ENCODE data around the gene GLB1L.
A peak's percentile ranks its signal among the peaks of the same experiment; 100 is the strongest.

The GLB1L gene

DNA sequence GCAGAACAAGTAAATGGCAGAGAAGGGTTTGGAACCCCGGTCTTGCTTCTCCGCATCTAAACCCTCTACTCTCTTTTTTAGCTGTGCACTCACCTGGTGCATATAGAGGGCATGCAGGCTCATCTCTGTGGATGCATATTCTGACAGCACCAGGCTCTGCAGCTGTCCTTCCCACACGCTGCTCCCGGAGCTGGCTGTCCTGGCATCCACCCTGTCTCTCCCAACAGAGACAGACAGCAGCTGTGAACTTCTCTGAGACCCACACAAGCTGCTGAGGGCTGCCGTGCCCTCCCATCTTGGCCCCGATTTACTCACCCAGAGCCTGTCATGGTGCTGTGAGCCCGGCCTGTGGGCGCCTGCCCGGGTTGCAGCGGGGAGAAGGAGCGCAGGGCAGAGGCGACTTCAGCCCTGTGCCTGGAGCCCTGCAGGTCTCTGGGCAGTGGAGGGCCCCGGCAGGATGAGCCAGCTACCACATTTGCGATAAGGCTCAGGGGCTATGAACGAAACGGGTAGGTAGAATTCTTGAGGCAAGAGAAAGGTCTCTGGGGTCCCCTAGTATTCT, 23.2 kb downstream of the GLB1L start:
- ChIA-PET POLR2A (ENCODE audit: low non-redundant PET) (no interaction called here), CTCF (no interaction called here)
- DNase-seq (ENCODE audit: low spot score): no peak
- TF ChIP-seq, protein P1, sequence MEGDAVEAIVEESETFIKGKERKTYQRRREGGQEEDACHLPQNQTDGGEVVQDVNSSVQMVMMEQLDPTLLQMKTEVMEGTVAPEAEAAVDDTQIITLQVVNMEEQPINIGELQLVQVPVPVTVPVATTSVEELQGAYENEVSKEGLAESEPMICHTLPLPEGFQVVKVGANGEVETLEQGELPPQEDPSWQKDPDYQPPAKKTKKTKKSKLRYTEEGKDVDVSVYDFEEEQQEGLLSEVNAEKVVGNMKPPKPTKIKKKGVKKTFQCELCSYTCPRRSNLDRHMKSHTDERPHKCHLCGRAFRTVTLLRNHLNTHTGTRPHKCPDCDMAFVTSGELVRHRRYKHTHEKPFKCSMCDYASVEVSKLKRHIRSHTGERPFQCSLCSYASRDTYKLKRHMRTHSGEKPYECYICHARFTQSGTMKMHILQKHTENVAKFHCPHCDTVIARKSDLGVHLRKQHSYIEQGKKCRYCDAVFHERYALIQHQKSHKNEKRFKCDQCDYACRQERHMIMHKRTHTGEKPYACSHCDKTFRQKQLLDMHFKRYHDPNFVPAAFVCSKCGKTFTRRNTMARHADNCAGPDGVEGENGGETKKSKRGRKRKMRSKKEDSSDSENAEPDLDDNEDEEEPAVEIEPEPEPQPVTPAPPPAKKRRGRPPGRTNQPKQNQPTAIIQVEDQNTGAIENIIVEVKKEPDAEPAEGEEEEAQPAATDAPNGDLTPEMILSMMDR (conservative IDR thresholded peaks at IDR 0.05; ENCODE audit: low read depth): no peak
- peak overlapping the region; percentile 57 for H3K27ac ChIP-seq

DNA sequence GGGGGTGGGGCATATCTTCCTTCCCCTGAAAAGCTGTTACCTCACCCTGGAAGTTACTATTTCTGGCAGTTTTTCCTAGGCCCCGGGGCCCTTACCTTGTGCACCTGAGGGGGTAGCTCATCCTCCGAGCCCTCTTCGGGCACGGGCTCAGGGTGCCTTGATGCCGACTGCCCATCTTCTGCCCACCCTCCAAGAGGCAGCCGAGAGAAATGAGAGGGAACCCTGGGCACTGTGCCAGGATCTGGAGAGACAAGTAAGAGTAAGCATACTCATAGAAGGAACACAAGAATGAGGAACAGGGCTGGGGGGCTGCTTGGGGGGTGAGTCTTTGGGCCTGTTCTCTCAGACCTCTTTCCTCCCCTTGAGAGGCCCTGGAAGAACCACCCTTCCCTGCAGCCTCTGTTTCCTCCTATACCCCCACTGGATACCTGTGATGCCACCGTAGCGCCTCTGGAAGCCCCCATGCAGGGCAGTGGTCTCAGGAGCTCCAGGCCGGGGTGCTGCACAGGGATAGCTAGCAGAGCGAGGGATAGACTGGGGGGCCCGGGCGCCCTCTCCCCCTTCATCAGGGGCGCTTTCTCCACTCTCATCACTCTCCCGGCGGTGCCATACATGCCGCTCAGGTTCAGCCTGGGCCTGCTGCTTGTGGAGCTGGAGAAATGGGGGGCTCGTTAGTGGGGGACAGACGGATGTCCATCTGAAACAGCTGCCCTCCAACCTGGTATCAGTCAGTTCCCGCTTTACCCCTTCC, 24.4 kb downstream of the GLB1L start:
- TF ChIP-seq, protein P1 (conservative IDR thresholded peaks at IDR 0.05; ENCODE audit: low read depth): no peak
- ChIA-PET CTCF (no interaction called here), POLR2A (ENCODE audit: low non-redundant PET) (interaction anchor here (0.7 kb wide), 1 partner anchor 17 kb away, joined by 11 read pairs; no protein-coding TSS in a partner anchor)
- DNase-seq (ENCODE audit: low spot score): no peak
- peak overlapping the region; percentile 99 for H3K27ac ChIP-seq

DNA sequence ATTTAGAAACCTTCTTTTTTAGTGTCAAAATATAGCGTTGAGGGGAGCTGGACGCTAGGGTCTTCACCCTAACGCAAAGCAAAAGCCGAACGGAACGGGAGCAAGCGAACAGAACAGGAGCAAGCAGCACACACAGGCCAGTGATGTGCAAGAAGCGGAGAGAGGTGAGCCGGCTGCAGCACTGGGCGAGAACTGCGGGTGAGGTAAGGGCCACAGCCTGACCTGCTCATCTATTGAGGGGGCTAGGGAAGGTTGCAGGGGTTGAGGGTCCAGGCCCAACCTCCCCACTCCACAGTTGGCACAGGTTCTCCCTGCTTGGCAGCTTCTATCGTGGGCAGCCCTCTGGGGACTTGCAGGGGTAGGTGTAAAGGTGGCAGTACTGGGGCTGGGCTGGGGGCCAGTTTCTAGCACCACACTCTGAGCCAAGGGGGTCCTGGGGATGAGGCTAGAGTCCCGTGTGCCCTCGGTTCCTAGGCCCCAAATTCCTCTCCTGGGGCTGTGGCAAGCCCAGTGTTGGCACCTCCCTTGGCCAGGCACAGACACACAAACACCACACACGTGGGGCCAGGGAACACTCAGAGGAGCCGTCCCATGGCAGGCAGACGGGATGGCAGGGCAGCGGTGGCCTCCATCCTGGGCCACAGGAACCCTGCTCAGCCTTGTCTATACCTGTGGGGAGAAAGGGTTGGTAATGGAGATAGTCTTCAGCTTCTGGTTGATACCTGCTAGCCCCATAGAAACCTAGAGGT, 25.3 kb downstream of the GLB1L start:
- CTCF ChIA-PET: interaction anchor here (0.6 kb wide), 1 partner anchor 357 kb away, joined by 3 read pairs; no protein-coding TSS in a partner anchor

DNA sequence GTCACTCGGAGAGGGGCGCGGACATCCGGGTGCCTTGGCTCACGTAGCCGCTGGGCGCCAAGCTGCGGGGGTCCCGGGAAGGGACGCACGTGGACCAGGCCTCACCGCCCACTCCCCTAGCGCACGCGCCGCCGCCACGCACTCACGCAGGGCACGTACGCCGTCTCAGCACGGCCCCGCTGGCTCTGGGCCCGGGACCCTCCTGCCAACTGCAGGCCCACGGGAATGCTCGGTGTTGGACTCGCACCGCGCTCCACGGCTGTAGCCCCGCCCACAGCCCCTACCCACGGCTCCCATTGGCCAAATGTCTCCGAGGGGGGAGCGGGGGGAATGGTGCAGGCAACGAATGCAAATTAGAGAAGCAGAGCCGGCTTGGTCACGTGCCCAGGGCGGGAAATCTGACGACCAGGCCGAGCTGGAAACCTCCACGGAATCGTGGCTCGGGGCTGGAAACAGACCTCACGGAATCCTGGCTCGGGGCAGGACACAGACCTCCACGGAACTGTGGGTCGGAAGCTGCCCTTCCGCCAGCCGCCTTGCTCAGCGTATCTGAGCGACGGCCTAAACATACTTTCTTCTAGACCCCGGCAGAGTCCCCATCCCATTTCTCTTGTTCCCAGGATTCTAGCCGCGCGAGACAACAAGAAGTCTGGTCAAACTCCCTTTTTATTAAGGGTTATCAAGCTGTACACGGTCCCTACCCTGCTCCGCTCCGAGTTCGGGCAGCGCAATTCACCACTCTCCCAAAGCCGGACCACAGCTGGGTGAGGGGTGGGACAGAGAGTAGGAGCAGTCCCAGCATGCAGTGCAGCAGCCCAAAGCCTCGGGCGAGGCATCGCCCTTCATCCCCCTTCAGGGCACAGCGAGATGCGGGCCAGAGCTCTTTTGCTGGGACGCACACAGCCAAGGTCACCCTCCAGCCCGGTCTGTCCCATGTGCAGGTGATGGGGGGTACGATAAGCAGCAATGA, 26.2 kb downstream of the GLB1L start, which contains the start of gene ABCB6:
Gene ABCB6 (minus strand): TSS at position 227 of the 970 bp plus-strand sequence. CDS start 285 bp downstream, outside the sequence.
- TF ChIP-seq, protein P1 (conservative IDR thresholded peaks at IDR 0.05; ENCODE audit: low read depth): no peak
- DNase-seq (ENCODE audit: low spot score): peak; percentile 94
- CTCF ChIA-PET: interaction anchor here (0.6 to 1.8 kb wide), 5 partner anchors 11 to 358 kb away, joined by 3 to 17 read pairs (median 3); partner anchors contain the start of genes ANKZF1 and ATG9A
- POLR2A ChIA-PET (ENCODE audit: low non-redundant PET): interaction anchor here (1.5 kb wide), 1 partner anchor 12 kb away, joined by 6 read pairs; the partner anchor contains the start of gene ZFAND2B
- H3K27ac ChIP-seq: peak within 1 kb of the TSS; percentile 99

More for the DNA sequence above, 25.3 kb downstream of the GLB1L start:
- TF ChIP-seq, protein P1 (conservative IDR thresholded peaks at IDR 0.05; ENCODE audit: low read depth): no peak
- POLR2A ChIA-PET (ENCODE audit: low non-redundant PET): interaction anchor here (0.7 to 1.5 kb wide), 2 partner anchors 13 to 17 kb away, joined by 6 to 11 read pairs; partner anchors contain the start of gene ZFAND2B
- H3K27ac ChIP-seq: peak overlapping the region; percentile 99
- DNase-seq (ENCODE audit: low spot score): no peak

DNA sequence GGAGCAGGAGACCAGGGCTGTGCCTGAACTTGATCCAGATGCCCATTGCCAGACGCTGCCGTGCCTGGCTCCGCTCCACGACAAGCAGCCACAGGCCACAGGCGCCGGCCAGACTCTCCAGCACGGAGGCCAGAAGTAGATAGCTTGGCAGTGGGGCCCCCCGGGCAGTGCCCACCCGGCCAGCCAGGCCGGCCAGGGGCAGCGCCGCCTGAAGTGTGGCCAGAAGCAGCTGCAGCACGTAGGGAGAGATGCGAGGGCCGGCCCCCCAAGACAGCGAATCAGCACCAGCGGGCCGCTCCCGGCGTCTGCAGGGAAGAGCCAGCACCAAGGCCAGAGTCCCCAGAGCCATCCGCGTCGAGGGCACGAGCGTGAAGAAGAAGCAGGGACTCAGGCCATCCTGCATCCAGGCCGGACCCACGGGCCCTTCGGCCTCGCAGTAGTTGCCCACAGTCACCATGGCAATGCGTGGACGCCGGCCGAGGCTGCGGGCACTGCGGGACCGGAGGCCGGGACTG, 27.0 kb downstream of the GLB1L start:
- TF ChIP-seq, protein P1 (conservative IDR thresholded peaks at IDR 0.05; ENCODE audit: low read depth): no peak
- DNase-seq (ENCODE audit: low spot score): peak; percentile 69
- H3K27ac ChIP-seq: peak overlapping the region; percentile 99
- POLR2A ChIA-PET (ENCODE audit: low non-redundant PET): interaction anchor here (1.4 to 1.5 kb wide), 2 partner anchors 12 to 42 kb away, joined by 5 to 6 read pairs; partner anchors contain the start of genes CNPPD1 and ZFAND2B
- CTCF ChIA-PET: interaction anchor here (0.6 to 1.8 kb wide), 4 partner anchors 11 to 76 kb away, joined by 3 to 17 read pairs (median 4); partner anchors contain the start of genes ANKZF1 and ATG9A
